Loucy (cell line): ENCODE results near the gene ZNF282.

Experiments used
- EZH2phosphoT487 ChIP-seq: fragments of 200-600 bp; IDR thresholded peaks from 2 replicates; pipeline ENCODE4 v1.6.1; 2018; ENCODE audit warnings: antibody characterized with exemption, mild to moderate bottlenecking, moderate library complexity, borderline replicate concordance
- TF ChIP-seq, protein P1 (sequence below): fragments of 200-600 bp; sonication (generic); conservative IDR thresholded peaks from 2 replicates; pipeline ENCODE4 v1.5.1; 2014; ENCODE audit warnings: mild to moderate bottlenecking, antibody characterized with exemption, low read length

DNA sequence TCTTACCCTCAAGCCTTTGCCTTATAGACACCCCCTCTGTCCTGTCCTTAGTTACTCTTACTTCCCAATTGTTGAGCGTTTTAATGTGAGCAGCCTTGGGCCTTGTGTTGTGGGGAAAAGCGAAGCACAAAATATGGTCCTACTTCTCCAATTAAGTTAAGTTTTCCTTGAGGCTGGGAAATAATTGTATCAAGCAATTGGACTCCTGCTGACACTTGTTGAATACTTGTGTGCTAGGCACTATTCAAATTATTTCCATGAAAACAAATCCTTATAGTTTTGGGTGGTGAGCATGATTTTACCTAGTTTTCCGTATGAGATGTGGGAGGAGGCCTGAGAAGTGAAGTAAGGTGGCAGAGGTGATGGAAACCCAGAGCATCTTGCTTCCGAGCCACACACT, 61.2 kb downstream of the ZNF282 start:
- TF ChIP-seq, protein P1, sequence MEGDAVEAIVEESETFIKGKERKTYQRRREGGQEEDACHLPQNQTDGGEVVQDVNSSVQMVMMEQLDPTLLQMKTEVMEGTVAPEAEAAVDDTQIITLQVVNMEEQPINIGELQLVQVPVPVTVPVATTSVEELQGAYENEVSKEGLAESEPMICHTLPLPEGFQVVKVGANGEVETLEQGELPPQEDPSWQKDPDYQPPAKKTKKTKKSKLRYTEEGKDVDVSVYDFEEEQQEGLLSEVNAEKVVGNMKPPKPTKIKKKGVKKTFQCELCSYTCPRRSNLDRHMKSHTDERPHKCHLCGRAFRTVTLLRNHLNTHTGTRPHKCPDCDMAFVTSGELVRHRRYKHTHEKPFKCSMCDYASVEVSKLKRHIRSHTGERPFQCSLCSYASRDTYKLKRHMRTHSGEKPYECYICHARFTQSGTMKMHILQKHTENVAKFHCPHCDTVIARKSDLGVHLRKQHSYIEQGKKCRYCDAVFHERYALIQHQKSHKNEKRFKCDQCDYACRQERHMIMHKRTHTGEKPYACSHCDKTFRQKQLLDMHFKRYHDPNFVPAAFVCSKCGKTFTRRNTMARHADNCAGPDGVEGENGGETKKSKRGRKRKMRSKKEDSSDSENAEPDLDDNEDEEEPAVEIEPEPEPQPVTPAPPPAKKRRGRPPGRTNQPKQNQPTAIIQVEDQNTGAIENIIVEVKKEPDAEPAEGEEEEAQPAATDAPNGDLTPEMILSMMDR = no peak
- TF ChIP-seq EZH2phosphoT487 = no peak
